ENCODE data around the gene KLF7. TPM values are rescaled to one million over a fixed set of nuclear protein-coding genes. Genes with fewer than 3 reads are reported as not detected.

KLF7 gene
- total and polyA plus RNA-seq, 8 donors, result 14.8 to 41.8 (median 18.2) TPM

DNA sequence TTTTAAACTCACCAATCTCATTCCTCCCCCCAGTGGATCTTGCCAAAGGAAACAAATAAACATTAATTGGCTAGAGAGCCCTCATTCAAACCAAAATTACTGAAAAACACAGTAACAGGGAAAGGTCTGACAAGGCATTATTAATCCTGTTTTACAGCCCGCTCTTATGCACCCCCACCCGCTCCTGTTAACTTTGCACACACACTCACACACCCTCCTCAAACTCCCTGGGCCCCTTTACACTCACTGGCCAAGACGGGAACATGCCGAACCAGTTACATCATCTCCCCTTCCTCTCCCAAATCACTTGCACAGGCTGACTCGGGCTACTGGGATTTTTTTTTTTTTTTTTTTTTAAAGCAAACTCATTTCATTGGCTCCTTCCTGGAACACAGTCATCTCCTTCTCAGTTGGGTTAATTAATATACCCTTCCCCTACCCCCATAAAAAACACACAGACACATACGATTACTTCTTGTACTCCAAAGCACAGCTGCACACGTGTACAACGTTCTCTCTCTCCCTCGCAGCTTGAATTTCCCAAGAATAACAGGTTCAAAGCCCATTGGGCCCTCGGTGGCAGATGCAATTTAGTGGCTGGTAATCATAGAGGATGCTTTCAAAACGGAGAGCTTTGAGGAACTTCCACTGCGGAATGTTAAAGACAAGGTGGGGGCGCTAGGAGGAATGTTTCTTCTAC, 31.8 kb downstream of the KLF7 start:
- H3K4me1 ChIP-seq, result peaks cover 34 to 96% of the 10 kb centered on the region in 2 donors
- intact Hi-C loops (cut with DNase I), result no loop called here

DNA sequence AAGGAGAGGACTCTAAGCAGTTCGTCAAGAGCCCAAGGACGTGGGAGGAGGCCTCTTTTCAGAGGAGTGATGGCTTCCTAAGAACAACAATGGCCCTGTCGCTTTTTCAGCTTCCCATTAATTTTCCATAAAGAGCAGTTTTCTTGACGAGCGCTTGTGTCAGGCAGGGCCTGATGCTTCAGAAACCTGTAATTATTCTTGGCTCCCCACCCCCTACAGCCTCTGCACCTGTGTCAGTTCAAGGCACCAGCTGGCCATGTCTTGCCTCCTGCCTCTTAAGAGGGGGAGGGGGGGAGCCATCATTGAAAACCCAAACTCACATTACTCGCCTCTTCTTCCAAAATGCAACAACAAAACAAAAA, 32.3 kb downstream of the KLF7 start:
- TF ChIP-seq, protein P1, sequence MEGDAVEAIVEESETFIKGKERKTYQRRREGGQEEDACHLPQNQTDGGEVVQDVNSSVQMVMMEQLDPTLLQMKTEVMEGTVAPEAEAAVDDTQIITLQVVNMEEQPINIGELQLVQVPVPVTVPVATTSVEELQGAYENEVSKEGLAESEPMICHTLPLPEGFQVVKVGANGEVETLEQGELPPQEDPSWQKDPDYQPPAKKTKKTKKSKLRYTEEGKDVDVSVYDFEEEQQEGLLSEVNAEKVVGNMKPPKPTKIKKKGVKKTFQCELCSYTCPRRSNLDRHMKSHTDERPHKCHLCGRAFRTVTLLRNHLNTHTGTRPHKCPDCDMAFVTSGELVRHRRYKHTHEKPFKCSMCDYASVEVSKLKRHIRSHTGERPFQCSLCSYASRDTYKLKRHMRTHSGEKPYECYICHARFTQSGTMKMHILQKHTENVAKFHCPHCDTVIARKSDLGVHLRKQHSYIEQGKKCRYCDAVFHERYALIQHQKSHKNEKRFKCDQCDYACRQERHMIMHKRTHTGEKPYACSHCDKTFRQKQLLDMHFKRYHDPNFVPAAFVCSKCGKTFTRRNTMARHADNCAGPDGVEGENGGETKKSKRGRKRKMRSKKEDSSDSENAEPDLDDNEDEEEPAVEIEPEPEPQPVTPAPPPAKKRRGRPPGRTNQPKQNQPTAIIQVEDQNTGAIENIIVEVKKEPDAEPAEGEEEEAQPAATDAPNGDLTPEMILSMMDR (IDR thresholded peaks at IDR 0.05), result no peak
- Histone ChIP-seq H3K27ac (peak overlapping the region; percentile 61 to 81), H3K36me3 (no peaks in the 10 kb centered on the region), H3K27me3 (no peaks in the 10 kb centered on the region), H3K9me3 (no peaks in the 10 kb centered on the region), H3K4me1 (peaks cover 34 to 96% of the 10 kb centered on the region in 2 donors), H3K4me3 (no peak overlapping the region)
- ATAC-seq (peak; percentile 36), DNase-seq (no peak)
- intact Hi-C loops (cut with DNase I), result no loop called here

More for the DNA sequence above, 31.8 kb downstream of the KLF7 start:
- Histone ChIP-seq H3K36me3 (no peaks in the 10 kb centered on the region), H3K27ac (peak overlapping the region; percentile 61 to 81), H3K4me3 (no peak overlapping the region), H3K27me3 (no peaks in the 10 kb centered on the region), H3K9me3 (no peaks in the 10 kb centered on the region)
- ATAC-seq (peak; percentile 86), DNase-seq (peak in 3 of 4 donors; percentile 25 to 66 (median 64))
- TF ChIP-seq, protein P1 (IDR thresholded peaks at IDR 0.05), result no peak

DNA sequence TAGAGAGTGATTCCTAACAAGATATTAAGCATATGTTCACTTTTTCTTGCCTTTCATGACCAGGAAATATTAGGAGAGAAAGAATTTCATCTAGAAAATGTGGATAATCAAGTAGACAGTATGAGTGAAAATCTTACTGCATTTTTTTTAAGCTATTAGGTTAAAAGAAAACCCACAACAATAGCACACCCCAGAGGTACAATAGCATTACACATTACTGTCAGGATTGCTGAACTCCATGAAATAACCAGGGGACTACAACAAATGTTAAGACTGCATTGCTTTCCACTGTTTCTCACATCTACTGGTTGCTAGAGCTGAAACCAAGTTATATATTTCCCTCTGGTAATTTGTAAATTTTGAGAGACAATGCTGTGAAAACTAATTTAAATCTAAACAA, 33.7 kb downstream of the KLF7 start:
- no peaks in the 10 kb centered on the region for H3K27me3 ChIP-seq
- ATAC-seq (no peak), DNase-seq (no peak)
- no peak overlapping the region for H3K4me3 ChIP-seq
- intact Hi-C loops (cut with DNase I), result no loop called here
- no peaks in the 10 kb centered on the region for H3K36me3 ChIP-seq
- H3K9me3 ChIP-seq, result no peaks in the 10 kb centered on the region
- TF ChIP-seq, protein P1 (IDR thresholded peaks at IDR 0.05), result no peak
- H3K4me1 ChIP-seq, result peaks cover 33 to 97% of the 10 kb centered on the region in 2 donors
- peak overlapping the region; percentile 61 to 81 for H3K27ac ChIP-seq

DNA sequence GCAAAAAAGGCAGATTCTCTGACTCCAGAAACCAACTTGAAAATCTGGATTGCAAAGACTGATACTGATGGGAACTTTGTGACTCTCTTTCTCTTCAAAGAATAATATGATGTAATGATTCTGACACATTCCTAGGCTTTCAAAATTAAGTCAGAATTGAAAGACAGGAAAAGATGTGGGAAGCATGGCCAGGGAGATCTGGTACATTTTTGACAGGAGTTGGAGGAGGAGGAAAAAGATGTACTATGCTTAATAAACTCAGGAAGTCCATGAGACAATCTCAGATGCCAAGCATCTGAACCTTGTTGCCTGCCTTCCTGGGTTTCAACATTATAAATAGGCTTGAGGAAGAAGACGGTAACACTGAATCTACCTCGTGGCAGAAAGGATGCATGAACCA, 34.2 kb downstream of the KLF7 start:
- DNase-seq (no peak), ATAC-seq (no peak)
- Histone ChIP-seq H3K9me3 (no peaks in the 10 kb centered on the region), H3K4me1 (peaks cover 29 to 97% of the 10 kb centered on the region in 2 donors), H3K4me3 (no peak overlapping the region), H3K27ac (peak overlapping the region; percentile 61 to 81), H3K36me3 (no peaks in the 10 kb centered on the region), H3K27me3 (no peaks in the 10 kb centered on the region)
- intact Hi-C loops (cut with DNase I), result no loop called here
- TF ChIP-seq, protein P1 (IDR thresholded peaks at IDR 0.05), result no peak

DNA sequence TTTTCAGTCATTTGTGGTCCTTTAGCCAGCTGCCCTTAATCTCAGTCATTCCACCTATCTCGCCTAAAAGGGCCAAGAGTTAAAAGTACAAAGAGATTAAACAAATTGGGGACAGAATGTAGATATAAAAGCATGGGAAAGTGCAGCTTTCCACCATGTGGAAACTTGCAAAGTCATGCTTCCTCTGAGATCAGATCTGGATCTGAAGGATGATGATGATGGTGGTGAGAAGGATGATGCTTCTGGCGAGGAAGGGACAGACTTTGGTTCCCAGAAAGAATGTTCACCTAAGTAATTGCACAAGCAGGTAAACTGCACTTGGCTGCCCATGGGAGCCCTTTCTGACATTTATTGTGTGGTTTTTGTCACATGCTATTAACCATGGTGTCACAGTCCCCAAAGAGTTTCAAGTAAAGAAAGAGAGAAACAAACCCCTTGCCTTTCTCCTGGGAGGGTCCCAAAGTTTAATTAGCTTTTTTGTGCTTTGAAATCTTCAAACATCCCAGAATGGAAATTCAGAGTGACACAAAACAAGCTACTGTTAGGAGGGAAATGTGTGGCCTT, 34.7 kb downstream of the KLF7 start:
- Histone ChIP-seq H3K36me3 (no peaks in the 10 kb centered on the region), H3K9me3 (no peaks in the 10 kb centered on the region), H3K27ac (peak overlapping the region; percentile 61 to 81), H3K27me3 (no peaks in the 10 kb centered on the region), H3K4me3 (no peak overlapping the region), H3K4me1 (peaks cover 28 to 94% of the 10 kb centered on the region in 2 donors)
- intact Hi-C loops (cut with DNase I), result no loop called here
- DNase-seq, result no peak
- TF ChIP-seq, protein P1 (IDR thresholded peaks at IDR 0.05), result no peak
- ATAC-seq, result no peak

Measured in left lung (tissue), 10 donors.